RWPE1 (cell line): Measurements from ENCODE around the gene PPAN.

Experiments used
- CTCF ChIA-PET: fragments of 350-600 bp; sonication (Branson Sonifier 250); formaldehyde crosslinking; extraction: SDS; loops from one replicate; lab custom pipeline; 2021; lab: Yijun Ruan, JAX
- POLR2A ChIA-PET: fragments of 400-600 bp; formaldehyde crosslinking; extraction: SDS; loops from one replicate; lab custom pipeline; 2020; ENCODE audit warnings: antibody characterized with exemption; ENCODE audit not compliant: low non-redundant PET; lab: Yijun Ruan, JAX
- DNase-seq: peaks from one replicate; pipeline ENCODE4 v3.0.0; 2012; ENCODE audit warnings: low spot score
- H3K27ac ChIP-seq: fragments of 450-650 bp; 2 replicates; pipeline ENCODE4 v1.5.1; 2017
- CTCF ChIP-seq: fragments of 450-650 bp; conservative IDR thresholded peaks from 2 replicates; pipeline ENCODE4 v1.5.1; 2017; ENCODE audit warnings: low read depth, mild to moderate bottlenecking

The PPAN gene

GRCh38 chr19:10074153-10074552 lies 32.0 kb upstream of the PPAN start:
- POLR2A ChIA-PET, result no interaction called here

DNA sequence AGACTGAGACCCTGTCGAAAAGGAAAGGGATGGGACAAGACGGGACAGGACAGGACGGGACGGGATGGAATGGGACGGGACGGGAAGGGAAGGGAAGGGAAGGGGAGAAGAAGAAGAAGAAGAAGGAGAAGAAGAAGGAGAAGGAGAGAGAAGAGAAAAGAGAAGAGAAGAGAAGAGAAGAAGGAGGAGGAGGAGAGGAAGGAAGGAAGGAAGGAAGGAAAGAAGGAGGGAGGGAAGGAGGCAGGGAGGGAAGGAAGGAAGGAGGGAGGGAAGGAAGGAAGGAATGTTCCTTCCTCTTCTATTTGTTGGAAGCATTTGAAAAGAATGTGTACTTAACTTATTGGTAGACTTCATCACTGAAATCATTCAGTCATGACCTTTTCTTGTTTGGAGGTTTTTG lies 29.6 kb upstream of the PPAN start:
- H3K27ac ChIP-seq, result no peak overlapping the region
- no peak for TF ChIP-seq CTCF
- CTCF ChIA-PET, result no interaction called here
- POLR2A ChIA-PET, result no interaction called here
- DNase-seq, result no peak

More at GRCh38 chr19:10074153-10074552, 32.0 kb upstream of the PPAN start:
- CTCF ChIA-PET, result interaction anchor here (0.6 kb wide), 1 partner anchor 9 kb away, joined by 3 read pairs; no protein-coding TSS in a partner anchor
- DNase-seq, result no peak
- H3K27ac ChIP-seq, result no peak overlapping the region
- TF ChIP-seq CTCF, result no peak; the same call in 1 of the 2 replicates

GRCh38 chr19:10078329-10078728 lies 27.8 kb upstream of the PPAN start:
- ChIA-PET CTCF (no interaction called here), POLR2A (no interaction called here)
- DNase-seq, result no peak
- no peak for TF ChIP-seq CTCF
- no peak overlapping the region for H3K27ac ChIP-seq

DNA sequence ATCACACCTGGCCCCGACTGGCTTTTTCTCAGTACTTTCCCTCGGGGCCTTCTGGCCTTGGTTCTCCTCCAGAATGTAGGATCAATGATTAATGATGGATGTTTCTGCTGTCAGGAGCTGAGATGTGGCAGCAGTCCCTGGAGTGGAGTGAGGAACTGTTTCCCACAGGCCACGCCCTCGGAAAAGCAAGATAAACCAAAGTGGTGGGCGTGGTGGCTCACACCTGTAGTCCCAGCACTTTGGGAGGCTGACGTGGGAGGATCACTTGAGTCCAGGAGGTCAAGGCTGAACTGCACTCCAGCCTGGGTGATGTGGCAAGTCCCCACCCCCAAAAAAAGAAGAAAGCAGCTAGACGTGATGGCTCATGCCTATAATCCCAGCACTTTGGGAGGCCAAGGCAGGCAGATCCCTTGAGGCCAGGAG lies 27.1 kb upstream of the PPAN start:
- ChIA-PET POLR2A (no interaction called here), CTCF (interaction anchor here (0.6 kb wide), 2 partner anchors 11 to 52 kb away, joined by 3 to 4 read pairs; no protein-coding TSS in a partner anchor)
- H3K27ac ChIP-seq, result no peak overlapping the region
- no peak for TF ChIP-seq CTCF
- DNase-seq, result no peak

DNA sequence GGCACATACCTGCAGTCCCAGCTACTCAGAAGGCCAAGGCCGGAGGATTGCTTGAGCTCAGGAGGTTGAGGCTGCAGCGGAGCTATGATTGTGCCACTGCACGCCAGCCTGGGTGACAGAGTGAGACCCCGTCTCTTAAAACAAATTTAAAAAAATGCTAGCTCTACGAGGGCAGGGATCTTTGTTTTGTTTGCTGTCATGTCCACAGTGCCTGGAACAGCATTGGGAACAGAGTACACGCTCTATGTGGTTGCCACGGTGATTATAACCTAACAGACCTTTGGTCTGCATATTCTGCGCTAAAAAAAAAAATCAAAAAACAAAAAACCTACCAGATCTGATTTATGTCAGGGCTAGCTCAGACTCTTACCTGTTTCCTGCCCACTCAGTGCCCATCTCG lies 22.3 kb upstream of the PPAN start:
- ChIA-PET CTCF (no interaction called here), POLR2A (no interaction called here)
- H3K27ac ChIP-seq, result no peak overlapping the region
- no peak for TF ChIP-seq CTCF
- DNase-seq, result no peak

- DNase-seq, result no peak
- no peak for TF ChIP-seq CTCF
- ChIA-PET POLR2A (no interaction called here), CTCF (interaction anchor here (0.7 kb wide), 1 partner anchor 316 kb away, joined by 4 read pairs; no protein-coding TSS in a partner anchor)
- H3K27ac ChIP-seq, result no peak overlapping the region
Observed at GRCh38 chr19:10084803-10085202, 21.4 kb upstream of the PPAN start.
